ENCODE measurements around the gene ZNG1A. TPM values are rescaled to one million over a fixed set of nuclear protein-coding genes. Genes with fewer than 3 reads are reported as not detected.
A peak's percentile ranks its signal among the peaks of the same experiment; 100 is the strongest.
"Not testable (repeated sequence)": the region's sequence is repeated elsewhere in the genome, so short reads cannot be mapped to it uniquely, and the experiment has no call there.

ZNG1A gene
- total RNA-seq = 10 to 100 TPM; 33.7 to 64.6 TPM

DNA sequence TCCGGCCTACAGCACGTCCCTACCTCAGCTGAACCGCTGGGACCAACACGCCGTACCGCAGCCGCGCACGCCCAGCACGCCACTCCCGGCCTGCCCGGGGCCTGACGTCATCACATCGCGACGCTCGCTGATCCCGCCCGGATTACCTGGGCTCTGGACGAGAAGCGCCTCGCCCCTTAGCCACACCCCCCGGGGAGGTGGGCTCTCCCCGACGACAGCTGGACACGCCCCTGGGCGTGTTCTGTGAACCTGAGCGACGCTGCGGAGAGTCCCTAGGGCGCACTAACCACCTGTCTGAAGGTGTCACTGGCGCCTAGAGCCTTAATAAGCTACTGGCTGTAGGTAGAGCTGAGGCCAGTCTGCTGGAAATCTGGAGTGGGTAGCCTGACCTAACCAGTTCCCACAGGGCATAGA lies at the start of gene ZNG1A:
Gene ZNG1A, minus strand, starts transcription at position 87 of the 414 bp plus-strand sequence. CDS start 87 bp downstream, outside the sequence.
- H3K27me3 ChIP-seq; H3K9me3 ChIP-seq; intact Hi-C loops (cut with DNase I); ATAC-seq; H3K36me3 ChIP-seq (replicated peaks in 1 of 2; ENCODE audit: insufficient read depth in 1 of 2, low read depth in 2 of 2); H3K4me1 ChIP-seq; H3K4me3 ChIP-seq: not testable (repeated sequence)
- H3K27ac ChIP-seq = peak within 1 kb of the TSS in 3 of 4 donors; percentile 46 to 73 (median 65)
- TF ChIP-seq POLR2A (IDR thresholded peaks at IDR 0.05) = peak in 1 of 3 donors; percentile 22
- WGBS, 2 donors = 0% methylated on average over 1 to 16 of the region's 32 CpGs
- DNase-seq = peak in 3 of 4 donors; percentile 89 to 94 (median 91)

DNA sequence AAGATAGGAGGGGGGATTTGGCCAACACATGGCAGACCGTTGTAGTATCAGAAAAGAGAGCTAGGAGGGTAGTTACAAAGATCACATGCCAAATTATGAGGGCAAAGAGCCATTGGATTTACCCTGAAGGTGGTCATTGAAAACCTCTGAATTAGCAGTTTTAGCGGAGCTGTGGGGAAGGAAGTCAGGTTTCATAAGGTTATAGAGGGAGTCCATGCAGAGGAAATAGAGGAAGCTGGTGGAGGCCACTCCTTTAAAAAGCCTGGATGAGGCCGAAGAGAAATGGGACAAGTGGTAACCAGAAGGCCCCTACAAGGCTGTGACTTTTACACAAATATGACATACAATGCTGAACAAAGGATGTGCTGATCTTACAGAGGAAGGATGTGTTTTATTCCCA lies 49.0 kb upstream of the ZNG1A start:
- H3K27ac ChIP-seq = no peak overlapping the region
- H3K9me3 ChIP-seq = no peaks in the 10 kb centered on the region
- no peaks in the 10 kb centered on the region for H3K36me3 ChIP-seq (replicated peaks in 1 of 2; ENCODE audit: insufficient read depth in 1 of 2, low read depth in 2 of 2)
- ATAC-seq (no peak), DNase-seq (no peak)
- TF ChIP-seq POLR2A (IDR thresholded peaks at IDR 0.05) (no peak), CTCF (IDR thresholded peaks at IDR 0.05) (no peak)
- H3K27me3 ChIP-seq = no peaks in the 10 kb centered on the region
- WGBS, 2 donors = 77 to 83% methylated on average over 3 of the region's 3 CpGs
- intact Hi-C loops (cut with DNase I) = no loop called here
- no peak overlapping the region for H3K4me3 ChIP-seq
- peaks cover 9% of the 10 kb centered on the region for H3K4me1 ChIP-seq

GRCh38 chr9:224582-225520 lies 46.0 kb upstream of the ZNG1A start:
- no peak overlapping the region for H3K27ac ChIP-seq

DNA sequence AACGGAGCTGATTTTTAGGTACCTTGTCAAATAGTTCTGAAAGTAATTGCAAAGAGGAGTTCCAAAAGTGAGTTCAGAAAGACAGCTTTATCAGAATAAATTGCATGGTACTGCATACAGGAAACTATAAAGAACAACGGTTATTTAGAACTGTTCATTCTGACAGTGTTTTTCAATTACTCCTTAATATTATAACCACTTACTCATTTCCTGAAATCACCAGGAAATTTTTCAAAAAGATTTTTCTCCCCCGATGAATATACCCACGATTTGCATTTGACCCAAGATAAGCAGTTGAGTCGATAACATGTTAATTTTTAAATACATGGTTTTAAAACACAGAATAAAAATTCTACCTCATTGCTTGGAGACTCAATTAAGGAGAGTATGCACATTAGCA lies 45.2 kb upstream of the ZNG1A start:
- Histone ChIP-seq H3K4me1 (peaks cover 9% of the 10 kb centered on the region), H3K9me3 (no peaks in the 10 kb centered on the region), H3K27ac (no peak overlapping the region), H3K4me3 (no peak overlapping the region), H3K27me3 (no peaks in the 10 kb centered on the region), H3K36me3 (replicated peaks in 1 of 2; ENCODE audit: insufficient read depth in 1 of 2, low read depth in 2 of 2) (no peaks in the 10 kb centered on the region)
- ATAC-seq = no peak
- no peak for DNase-seq
- no peak for TF ChIP-seq CTCF (IDR thresholded peaks at IDR 0.05)
- TF ChIP-seq POLR2A (IDR thresholded peaks at IDR 0.05) = no peak
- 30 to 54% methylated on average over 5 of the region's 5 CpGs for WGBS, 2 donors
- intact Hi-C loops (cut with DNase I) = no loop called here

More at GRCh38 chr9:224582-225520, 46.0 kb upstream of the ZNG1A start:
- H3K4me3 ChIP-seq = no peak overlapping the region
- WGBS, 2 donors = 55 to 60% methylated on average over 3 of the region's 3 CpGs
- H3K9me3 ChIP-seq = no peaks in the 10 kb centered on the region
- H3K4me1 ChIP-seq = peaks cover 9% of the 10 kb centered on the region
- no peaks in the 10 kb centered on the region for H3K27me3 ChIP-seq
- no peaks in the 10 kb centered on the region for H3K36me3 ChIP-seq (replicated peaks in 1 of 2; ENCODE audit: insufficient read depth in 1 of 2, low read depth in 2 of 2)
- TF ChIP-seq CTCF (IDR thresholded peaks at IDR 0.05) (no peak), POLR2A (IDR thresholded peaks at IDR 0.05) (no peak)
- DNase-seq (no peak), ATAC-seq (no peak)
- intact Hi-C loops (cut with DNase I) = no loop called here

DNA sequence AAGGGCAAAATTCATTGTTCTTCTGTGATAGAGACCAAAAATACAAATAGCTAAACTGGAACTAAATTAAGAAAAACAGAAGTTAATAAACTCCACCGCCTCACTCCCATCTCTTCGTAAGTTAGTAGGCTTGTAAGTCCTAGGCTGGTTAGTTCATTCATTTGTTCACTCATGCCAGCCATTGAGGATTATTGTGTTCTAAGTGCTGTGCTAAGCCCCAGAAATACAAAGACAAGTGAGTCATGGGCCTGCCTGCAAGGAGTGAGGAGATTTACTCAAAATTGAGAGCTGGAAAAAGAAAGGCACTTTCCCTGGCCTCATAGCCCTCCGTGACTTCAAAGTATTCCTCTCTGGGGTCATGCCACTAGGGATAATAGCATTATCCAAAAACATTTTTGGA lies 44.3 kb upstream of the ZNG1A start:
- DNase-seq (no peak), ATAC-seq (no peak)
- Histone ChIP-seq H3K27ac (peak overlapping the region in 1 of 4 donors; percentile 0), H3K9me3 (no peaks in the 10 kb centered on the region), H3K4me3 (no peak overlapping the region), H3K27me3 (no peaks in the 10 kb centered on the region), H3K4me1 (peaks cover 9% of the 10 kb centered on the region), H3K36me3 (replicated peaks in 1 of 2; ENCODE audit: insufficient read depth in 1 of 2, low read depth in 2 of 2) (no peaks in the 10 kb centered on the region)
- 75 to 94% methylated on average over 3 of the region's 3 CpGs for WGBS, 2 donors
- intact Hi-C loops (cut with DNase I) = no loop called here
- no peak for TF ChIP-seq POLR2A (IDR thresholded peaks at IDR 0.05)
- TF ChIP-seq CTCF (IDR thresholded peaks at IDR 0.05) = no peak

Measured in body of pancreas (tissue), 4 donors.